GM12865 (cell line): ENCODE measurements around the gene LPP.

ENCODE experiments used
- DNase-seq: peaks from one replicate; pipeline ENCODE4 v3.0.0; 2010; ENCODE audit warnings: low read depth
- H3K4me3 ChIP-seq: 2 replicates; pipeline ENCODE4 v1.5.1; 2011; ENCODE audit warnings: mild to moderate bottlenecking, low read depth, low read length, control low read depth
- TF ChIP-seq, protein P1 (sequence below): IDR thresholded peaks from 2 replicates; pipeline ENCODE4 v1.5.1; 2011; ENCODE audit warnings: low read length, control low read depth, low read depth, inconsistent platforms; ENCODE audit not compliant: insufficient read depth; ENCODE audit errors: missing control alignments

Gene LPP

DNA sequence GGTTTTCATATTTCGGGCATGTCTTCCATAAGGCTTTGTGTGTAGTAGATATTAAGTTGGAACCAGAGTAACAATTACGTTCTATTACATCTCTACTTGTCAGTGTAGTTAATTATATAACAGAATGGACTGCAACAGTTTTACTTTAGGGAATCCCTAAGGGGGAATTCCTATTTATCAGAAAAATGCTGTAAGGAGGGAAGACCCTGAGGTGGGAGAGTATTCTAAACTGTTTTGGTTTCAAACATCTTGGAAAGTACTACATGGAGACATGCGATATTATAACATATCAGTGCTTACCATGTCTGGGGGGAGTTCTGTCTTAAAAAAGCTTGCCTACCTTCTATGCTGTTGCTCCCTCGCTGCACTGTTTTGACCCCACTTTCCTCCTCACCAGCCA, 238.1 kb downstream of the LPP start:
- TF ChIP-seq, protein P1, sequence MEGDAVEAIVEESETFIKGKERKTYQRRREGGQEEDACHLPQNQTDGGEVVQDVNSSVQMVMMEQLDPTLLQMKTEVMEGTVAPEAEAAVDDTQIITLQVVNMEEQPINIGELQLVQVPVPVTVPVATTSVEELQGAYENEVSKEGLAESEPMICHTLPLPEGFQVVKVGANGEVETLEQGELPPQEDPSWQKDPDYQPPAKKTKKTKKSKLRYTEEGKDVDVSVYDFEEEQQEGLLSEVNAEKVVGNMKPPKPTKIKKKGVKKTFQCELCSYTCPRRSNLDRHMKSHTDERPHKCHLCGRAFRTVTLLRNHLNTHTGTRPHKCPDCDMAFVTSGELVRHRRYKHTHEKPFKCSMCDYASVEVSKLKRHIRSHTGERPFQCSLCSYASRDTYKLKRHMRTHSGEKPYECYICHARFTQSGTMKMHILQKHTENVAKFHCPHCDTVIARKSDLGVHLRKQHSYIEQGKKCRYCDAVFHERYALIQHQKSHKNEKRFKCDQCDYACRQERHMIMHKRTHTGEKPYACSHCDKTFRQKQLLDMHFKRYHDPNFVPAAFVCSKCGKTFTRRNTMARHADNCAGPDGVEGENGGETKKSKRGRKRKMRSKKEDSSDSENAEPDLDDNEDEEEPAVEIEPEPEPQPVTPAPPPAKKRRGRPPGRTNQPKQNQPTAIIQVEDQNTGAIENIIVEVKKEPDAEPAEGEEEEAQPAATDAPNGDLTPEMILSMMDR: no peak
- H3K4me3 ChIP-seq: no peak overlapping the region
- DNase-seq: no peak

DNA sequence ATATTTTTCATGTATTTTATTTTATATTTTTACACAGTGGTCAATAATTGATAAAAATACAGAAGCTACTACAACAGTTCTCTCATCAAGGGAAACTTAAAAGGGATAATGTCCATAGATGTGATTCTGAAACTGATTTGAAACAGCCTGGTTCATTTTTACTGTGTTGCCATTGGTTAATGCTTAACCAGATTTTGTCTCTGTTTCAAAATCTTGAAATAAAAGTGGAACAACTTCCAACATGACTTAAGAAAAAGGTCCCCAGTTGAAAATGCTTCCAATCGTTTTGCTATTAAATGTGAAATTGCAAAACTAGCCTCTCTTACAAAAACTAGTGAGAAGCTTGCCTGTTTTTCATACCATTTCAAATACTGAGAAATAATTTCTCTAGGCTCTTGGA, 240.7 kb downstream of the LPP start:
- DNase-seq: no peak
- H3K4me3 ChIP-seq: no peak overlapping the region
- TF ChIP-seq, protein P1: no peak

DNA sequence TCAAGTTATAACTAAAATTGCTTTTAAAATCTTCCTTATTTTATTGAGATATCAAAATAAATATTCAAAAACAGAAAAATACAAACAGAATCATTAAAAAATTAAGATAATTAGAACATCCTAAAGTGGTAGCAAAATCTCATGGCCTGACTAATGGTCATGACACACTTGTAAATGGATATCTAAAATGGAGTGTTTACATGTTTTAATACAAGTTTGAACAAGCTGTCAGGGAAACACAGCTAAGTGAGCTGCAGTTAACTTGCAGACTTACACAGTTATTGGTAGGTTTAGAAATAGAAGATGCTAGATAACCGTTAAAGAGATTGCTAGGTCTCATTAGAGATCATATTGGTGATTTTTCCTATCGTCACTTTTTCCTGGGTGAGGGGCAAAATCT, 242.3 kb downstream of the LPP start:
- DNase-seq: no peak
- TF ChIP-seq, protein P1: no peak
- H3K4me3 ChIP-seq: no peak overlapping the region

DNA sequence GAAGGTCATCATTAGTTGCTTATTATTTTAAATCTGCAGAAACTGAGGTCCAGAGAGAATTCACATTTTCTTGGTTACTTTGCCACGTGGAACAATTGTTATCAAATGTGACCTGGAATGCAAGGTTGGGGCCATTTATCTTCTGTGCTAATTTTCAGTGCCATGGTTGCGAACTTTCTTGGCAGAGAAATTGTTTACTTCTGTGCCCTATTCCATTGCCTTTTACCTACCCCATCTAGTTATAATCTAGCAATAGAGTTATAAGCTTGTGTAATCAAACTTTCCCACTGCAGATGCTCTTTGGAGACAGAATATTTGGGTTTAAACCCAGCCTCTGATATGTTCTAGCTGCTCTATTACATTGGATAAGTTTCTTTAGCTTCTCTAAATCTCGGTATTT, 242.9 kb downstream of the LPP start:
- TF ChIP-seq, protein P1: no peak
- DNase-seq: no peak
- H3K4me3 ChIP-seq: no peak overlapping the region

DNA sequence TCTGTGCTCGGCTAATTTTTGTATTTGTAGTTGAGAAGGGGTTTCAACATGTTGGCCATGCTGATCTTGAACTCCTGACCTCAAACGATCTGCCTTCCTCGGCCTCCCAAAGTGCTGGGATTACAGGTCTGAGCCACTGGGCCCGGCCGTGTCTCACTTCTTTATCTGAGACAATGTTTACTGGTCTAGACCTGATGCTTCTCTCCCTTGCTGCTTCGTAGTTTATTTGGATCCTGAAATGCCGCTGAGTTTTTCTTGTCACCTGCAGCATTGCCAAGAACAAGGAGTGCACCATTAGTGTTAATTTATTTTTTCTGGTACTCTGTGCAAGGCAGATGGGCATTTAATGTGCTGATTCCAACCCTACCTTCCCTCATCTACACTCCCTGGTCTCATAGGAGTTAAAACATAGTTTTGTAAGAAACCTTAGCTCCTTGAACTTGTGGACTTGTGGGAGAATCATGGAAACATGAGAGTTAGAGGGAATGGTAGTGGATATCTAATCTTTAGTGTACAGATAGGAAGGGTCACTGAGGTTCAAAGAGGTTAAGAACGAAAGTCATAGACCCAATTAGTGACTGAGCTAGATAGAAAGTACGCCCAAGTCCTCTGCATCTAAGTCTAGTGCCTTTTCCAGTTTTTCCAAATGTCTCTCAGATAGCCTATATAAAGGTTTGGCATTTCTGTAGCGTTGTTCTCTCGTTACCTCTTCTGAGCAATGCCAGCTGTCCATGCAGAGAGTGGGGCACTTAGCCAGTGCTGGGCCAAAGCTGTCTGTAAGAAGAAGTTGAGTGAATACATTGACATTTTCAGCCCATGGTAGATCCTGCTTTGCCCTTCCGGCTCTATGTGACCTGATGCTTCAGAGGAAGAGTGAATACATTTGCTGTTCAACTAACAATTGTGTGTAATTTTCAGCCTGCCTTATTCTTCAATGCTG, 244.1 kb downstream of the LPP start:
- no peak overlapping the region for H3K4me3 ChIP-seq
- no peak for DNase-seq
- TF ChIP-seq, protein P1: no peak

DNA sequence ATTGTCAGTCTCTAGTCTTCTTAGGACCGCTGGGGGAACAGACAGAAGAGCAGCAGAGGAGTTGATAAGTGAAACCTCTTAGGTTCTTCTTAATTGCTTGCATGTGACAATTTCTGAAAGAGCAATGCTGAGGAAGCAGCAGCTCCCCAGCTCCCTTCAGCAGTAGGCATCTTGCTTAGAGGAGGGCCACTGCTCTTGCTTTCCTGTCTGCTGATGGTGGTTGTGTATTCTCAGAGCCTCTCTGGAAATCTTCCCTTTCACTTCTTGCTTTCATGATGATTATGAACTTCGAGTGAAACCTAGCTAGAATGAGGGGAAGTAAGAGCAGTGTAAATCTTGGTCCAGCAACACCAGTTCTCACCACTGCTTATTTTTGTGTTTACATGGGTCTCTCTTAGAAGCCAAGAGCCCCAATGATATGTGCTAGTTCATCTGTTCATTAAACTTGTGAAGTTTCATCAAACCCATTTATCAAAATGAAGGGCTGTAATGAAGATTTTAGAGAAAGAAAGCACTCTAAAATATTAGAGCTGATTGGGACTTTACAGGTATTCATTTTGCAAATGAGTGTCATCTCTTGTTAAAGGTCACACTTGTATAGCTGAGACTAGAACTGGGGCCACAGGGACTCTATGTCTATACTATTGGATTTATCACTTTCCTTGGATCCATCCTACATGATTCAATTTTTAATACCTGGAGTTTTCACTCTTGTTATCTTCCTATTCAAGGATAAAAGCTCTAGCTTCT, 246.7 kb downstream of the LPP start:
- H3K4me3 ChIP-seq: no peak overlapping the region
- peak; percentile 88 for DNase-seq
- TF ChIP-seq, protein P1: no peak
